Measurements from ENCODE around the gene SUFU.

The SUFU gene

DNA sequence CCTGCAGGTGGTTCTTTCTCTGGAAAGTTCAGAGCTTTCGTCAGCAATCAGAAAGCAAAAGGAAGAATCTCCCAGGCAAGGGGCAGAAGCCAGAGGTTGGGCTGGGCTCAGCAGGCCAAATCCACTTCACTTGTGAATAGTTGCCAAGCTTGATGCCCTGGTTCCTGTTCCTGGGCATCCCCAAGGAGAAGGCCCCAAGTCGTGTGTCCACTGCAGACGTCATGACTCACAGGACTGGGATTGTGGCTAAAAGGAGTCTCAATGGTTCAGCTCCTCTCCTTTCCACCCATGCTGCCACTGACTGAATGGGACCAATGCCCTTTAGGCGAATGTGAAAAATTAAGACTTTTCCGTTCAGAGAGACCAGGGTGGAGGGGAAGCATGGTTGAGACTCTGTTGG, 101.9 kb downstream of the SUFU start:
- no peaks in the 10 kb centered on the region for H3K36me3 Mint-ChIP-seq (ENCODE audit: insufficient read depth)
- H3K4me3 Mint-ChIP-seq, result no peak overlapping the region
- no peaks in the 10 kb centered on the region for H3K9me3 Mint-ChIP-seq
- ATAC-seq (replicated peaks) (no peak), DNase-seq (no peak)
- no peak overlapping the region for H3K27ac Mint-ChIP-seq
- no peaks in the 10 kb centered on the region for H3K27me3 Mint-ChIP-seq
- H3K4me1 Mint-ChIP-seq (ENCODE audit: low read depth in 2 of 2), result no peaks in the 10 kb centered on the region

DNA sequence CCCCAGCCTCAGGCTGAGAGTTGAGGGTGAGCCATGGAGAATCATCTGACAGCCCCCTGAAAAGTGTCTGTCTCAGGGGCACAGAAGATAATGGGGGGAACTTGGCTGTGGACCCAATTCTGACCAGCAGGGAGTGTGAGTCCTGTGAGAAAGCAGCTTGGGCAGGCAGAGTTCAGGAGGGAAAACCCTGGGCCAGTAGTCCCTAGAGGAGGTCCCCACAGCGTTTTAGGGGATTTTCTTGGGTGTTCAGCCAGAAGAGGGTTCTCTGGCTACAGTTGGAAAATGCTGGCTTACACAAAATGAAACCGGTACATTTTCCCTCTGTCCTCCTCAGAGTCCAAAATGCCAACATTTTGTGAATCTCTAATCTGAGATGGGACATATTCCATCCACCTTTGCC, 104.7 kb downstream of the SUFU start:
- DNase-seq (no peak), ATAC-seq (replicated peaks) (no peak)
- Mint-ChIP-seq H3K27me3 (no peaks in the 10 kb centered on the region), H3K4me3 (no peak overlapping the region), H3K9me3 (no peaks in the 10 kb centered on the region), H3K4me1 (ENCODE audit: low read depth in 2 of 2) (peaks cover 0 to 2% of the 10 kb centered on the region in 2 donors), H3K36me3 (ENCODE audit: insufficient read depth) (peaks cover 4% of the 10 kb centered on the region), H3K27ac (no peak overlapping the region)

DNA sequence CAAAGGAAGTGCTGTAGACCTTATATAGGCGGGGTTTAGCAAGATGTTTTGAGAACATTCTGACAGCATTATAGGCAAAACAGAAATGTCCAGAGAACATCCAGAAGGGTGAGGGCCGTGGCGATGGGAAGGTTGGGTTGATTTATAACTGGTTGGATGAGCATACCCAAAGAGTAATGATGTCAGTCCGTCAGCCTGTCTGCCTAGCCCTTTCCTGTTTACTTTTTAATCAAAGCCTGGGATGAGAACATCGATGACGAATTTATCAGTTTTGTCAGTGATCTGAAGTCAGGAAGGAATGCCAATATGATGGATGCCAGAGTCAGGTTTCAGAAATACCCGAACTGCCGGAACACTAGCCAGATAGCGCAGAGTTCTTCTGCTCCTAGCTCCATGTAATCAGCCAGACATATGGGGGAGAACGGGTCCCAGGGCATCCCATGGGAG, 106.7 kb downstream of the SUFU start:
- ATAC-seq (replicated peaks) (no peak), DNase-seq (no peak)
- peaks cover 6% of the 10 kb centered on the region for H3K36me3 Mint-ChIP-seq (ENCODE audit: insufficient read depth)
- H3K9me3 Mint-ChIP-seq, result no peaks in the 10 kb centered on the region
- H3K4me3 Mint-ChIP-seq, result no peak overlapping the region
- H3K27me3 Mint-ChIP-seq, result no peaks in the 10 kb centered on the region
- peaks cover 0 to 2% of the 10 kb centered on the region in 2 donors for H3K4me1 Mint-ChIP-seq (ENCODE audit: low read depth in 2 of 2)
- peak overlapping the region in 1 of 2 donors; percentile 2 for H3K27ac Mint-ChIP-seq

DNA sequence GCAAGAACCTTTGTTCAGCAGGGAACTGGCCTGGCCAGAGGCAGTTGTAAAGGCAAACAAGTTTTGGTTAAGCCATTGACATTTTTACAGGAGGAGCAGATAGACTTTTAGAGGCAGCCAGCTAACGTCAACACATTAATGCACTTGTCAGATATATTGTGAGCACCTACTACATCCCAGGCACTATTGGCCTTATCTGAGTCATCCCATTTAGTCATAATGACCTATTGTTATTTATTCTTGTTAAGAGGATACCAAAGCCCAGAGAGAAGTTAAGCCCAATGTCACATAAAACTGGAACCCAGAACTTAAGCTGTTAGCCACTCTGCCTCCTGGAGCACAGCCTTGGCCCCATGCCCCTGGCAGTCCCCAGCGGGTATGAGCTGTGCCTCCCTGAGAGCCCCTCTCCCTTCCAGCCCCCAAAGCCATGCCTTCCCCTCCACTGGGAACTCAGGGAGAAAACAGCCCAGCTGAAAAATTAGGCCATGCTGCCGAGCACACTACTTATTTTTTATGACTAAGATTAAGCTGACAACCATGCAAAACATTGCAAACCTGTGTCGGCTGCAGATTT, 107.8 kb downstream of the SUFU start:
- H3K36me3 Mint-ChIP-seq (ENCODE audit: insufficient read depth), result peaks cover 6% of the 10 kb centered on the region
- no peak for ATAC-seq (replicated peaks)
- no peaks in the 10 kb centered on the region for H3K27me3 Mint-ChIP-seq
- H3K4me3 Mint-ChIP-seq, result no peak overlapping the region
- DNase-seq, result no peak
- H3K27ac Mint-ChIP-seq, result peak overlapping the region in 1 of 2 donors; percentile 82
- H3K9me3 Mint-ChIP-seq, result no peaks in the 10 kb centered on the region
- peaks cover 0 to 2% of the 10 kb centered on the region in 2 donors for H3K4me1 Mint-ChIP-seq (ENCODE audit: low read depth in 2 of 2)

DNA sequence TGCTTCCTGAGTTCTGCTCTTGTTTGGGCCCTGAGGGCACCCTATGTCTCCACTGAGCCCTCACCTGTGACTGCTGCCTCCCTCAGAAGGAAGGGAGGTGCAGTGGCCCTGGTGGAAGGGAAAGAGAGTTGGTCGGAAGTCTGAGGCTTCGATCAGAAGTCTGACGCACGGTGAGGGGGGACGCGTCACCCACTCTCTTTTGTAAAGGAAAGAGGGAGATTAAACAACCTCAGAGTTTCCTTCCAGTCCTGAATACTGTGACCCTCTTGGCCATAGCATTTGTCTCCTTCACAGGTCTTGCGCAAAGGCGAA, 109.1 kb downstream of the SUFU start:
- H3K36me3 Mint-ChIP-seq (ENCODE audit: insufficient read depth), result peaks cover 13% of the 10 kb centered on the region
- ATAC-seq (replicated peaks) (peak; percentile 85), DNase-seq (peak in 2 of 3 experiments; percentile 18 to 33)
- peak overlapping the region in 1 of 2 donors; percentile 82 for H3K27ac Mint-ChIP-seq
- no peak overlapping the region for H3K4me3 Mint-ChIP-seq
- peaks cover 0 to 2% of the 10 kb centered on the region in 2 donors for H3K4me1 Mint-ChIP-seq (ENCODE audit: low read depth in 2 of 2)
- H3K9me3 Mint-ChIP-seq, result no peaks in the 10 kb centered on the region
- no peaks in the 10 kb centered on the region for H3K27me3 Mint-ChIP-seq

DNA sequence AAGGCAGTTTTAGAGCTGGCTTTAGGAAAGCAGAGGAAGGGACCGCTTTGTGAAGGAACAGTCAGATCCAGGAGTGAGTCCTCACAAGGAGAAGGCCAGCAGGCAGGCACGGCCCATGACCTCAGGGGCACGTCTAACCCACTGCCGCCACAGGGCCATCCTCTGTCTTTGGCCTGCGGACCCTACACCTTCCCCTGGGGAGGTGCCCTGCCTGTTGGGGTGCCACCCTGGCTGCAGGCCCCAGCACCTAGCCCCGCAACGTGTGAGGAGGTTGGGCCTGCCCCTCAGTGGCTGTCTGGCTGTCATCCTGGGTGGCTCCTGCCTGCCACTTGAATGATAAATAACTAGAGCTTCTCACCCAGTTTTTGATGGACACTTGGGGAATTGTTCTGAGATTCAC, 109.5 kb downstream of the SUFU start:
- Mint-ChIP-seq H3K27ac (peak overlapping the region in 1 of 2 donors; percentile 82), H3K27me3 (no peaks in the 10 kb centered on the region), H3K4me3 (no peak overlapping the region), H3K9me3 (no peaks in the 10 kb centered on the region), H3K4me1 (ENCODE audit: low read depth in 2 of 2) (peaks cover 0 to 2% of the 10 kb centered on the region in 2 donors), H3K36me3 (ENCODE audit: insufficient read depth) (peaks cover 14% of the 10 kb centered on the region)
- DNase-seq (no peak), ATAC-seq (replicated peaks) (peak; percentile 45)

DNA sequence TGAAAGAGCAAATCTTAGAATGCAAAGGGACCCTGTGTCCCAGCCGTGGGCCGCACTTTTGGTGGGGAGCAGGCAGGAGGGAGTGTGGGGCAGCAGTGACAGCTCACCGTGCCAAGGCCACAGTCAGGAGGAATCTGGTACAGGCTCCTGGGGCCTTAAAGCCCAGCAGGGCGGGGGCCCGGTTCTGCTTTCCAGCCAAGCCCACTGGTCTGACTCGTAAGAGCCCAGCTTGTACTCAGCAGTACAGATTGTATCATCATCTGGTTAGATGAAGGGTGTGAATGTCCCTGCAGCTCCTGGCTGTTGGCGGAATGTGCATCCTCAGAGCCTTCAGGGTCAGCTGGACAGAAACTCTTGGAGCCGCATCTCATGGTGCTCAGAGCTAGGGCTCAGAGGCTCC, 110.0 kb downstream of the SUFU start:
- DNase-seq, result no peak
- Mint-ChIP-seq H3K9me3 (no peaks in the 10 kb centered on the region), H3K27ac (peak overlapping the region in 1 of 2 donors; percentile 82), H3K4me3 (no peak overlapping the region), H3K36me3 (ENCODE audit: insufficient read depth) (peaks cover 14% of the 10 kb centered on the region), H3K27me3 (no peaks in the 10 kb centered on the region), H3K4me1 (ENCODE audit: low read depth in 2 of 2) (peaks cover 0 to 2% of the 10 kb centered on the region in 2 donors)
- ATAC-seq (replicated peaks), result no peak

DNA sequence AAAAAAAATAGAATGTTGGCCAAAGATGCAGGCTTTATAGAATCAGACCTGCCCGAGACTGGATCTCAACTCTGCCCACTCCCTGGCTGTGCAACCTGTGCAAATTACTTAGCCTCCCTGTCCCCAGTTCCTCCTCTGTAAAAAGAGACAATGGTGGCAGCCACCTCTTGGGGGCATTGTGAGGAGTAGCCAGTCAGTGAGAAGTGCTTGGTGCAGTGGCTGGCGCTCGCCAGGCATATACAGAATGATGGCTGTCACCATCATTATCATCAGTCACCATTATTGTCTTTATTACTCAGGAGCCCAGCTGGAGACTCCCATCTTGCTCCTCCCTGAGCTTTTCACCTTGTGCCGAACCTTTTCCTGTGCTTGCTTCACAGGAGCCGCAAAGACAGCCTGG, 111.1 kb downstream of the SUFU start:
- H3K4me3 Mint-ChIP-seq, result no peak overlapping the region
- DNase-seq (no peak), ATAC-seq (replicated peaks) (no peak)
- peaks cover 0 to 2% of the 10 kb centered on the region in 2 donors for H3K4me1 Mint-ChIP-seq (ENCODE audit: low read depth in 2 of 2)
- peak overlapping the region in 1 of 2 donors; percentile 54 for H3K27ac Mint-ChIP-seq
- peaks cover 14% of the 10 kb centered on the region for H3K36me3 Mint-ChIP-seq (ENCODE audit: insufficient read depth)
- H3K27me3 Mint-ChIP-seq, result no peaks in the 10 kb centered on the region
- H3K9me3 Mint-ChIP-seq, result no peaks in the 10 kb centered on the region

DNA sequence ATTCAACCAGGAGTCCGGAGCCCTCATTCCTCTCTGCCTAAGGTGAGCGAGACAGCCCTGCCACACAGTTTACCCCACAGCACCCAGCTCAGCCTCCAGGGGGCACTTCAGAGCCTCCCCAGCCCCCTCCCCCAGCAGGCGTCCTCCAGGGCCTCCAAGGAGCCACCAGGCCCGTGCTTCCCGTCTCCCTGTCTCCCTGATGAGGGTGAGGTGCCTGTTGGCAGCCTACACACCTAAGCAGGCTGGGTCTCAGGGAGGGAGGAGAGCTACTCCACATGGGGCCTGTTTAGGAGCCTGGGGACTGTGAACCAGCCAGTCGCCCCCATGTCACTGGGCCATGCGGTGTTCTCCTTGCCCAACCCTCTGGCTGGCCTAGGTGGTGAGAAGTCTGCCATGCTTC, 111.6 kb downstream of the SUFU start:
- no peaks in the 10 kb centered on the region for H3K27me3 Mint-ChIP-seq
- ATAC-seq (replicated peaks) (no peak), DNase-seq (no peak)
- no peak overlapping the region for H3K4me3 Mint-ChIP-seq
- H3K27ac Mint-ChIP-seq, result peak overlapping the region in 1 of 2 donors; percentile 54
- H3K36me3 Mint-ChIP-seq (ENCODE audit: insufficient read depth), result peaks cover 14% of the 10 kb centered on the region
- no peaks in the 10 kb centered on the region for H3K9me3 Mint-ChIP-seq
- H3K4me1 Mint-ChIP-seq (ENCODE audit: low read depth in 2 of 2), result peaks cover 0 to 2% of the 10 kb centered on the region in 2 donors

DNA sequence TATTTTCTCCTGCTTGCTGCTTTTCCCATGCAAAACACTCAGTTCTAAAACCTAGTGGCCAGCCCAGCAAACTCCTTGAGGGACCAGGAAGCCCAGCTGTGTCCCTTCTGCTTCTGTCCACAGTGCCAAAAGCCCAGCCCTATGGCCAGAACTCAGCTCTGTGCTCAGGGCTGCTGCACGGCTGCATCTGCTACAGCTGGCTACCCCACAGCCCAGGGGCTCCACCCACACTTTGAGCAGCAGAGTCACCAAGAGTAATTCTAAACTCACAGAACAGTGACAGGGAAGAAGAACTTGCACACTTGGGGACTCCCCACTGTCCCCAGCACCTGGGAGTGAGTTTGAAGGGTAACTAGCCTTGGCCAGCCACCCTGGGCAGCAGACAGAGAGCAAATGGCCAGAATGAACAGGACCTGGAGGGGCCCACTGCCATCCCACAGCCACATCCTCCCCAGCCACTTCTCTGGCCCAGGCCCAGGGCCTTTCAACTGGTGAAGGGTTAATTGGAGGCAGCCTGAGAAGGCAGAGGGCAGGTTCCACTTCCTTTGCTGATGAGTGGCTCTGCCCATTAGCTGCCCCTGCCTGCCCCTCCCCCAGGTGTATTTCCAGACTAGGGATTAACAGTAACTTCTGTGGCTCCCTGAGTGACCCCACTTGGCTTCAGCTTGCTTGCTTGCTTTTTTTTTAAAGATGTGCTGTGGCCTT, 112.4 kb downstream of the SUFU start:
- H3K27me3 Mint-ChIP-seq, result no peaks in the 10 kb centered on the region
- H3K4me1 Mint-ChIP-seq (ENCODE audit: low read depth in 2 of 2), result peaks cover 0 to 2% of the 10 kb centered on the region in 2 donors
- no peaks in the 10 kb centered on the region for H3K9me3 Mint-ChIP-seq
- H3K36me3 Mint-ChIP-seq (ENCODE audit: insufficient read depth), result peaks cover 14% of the 10 kb centered on the region
- no peak for ATAC-seq (replicated peaks)
- no peak for DNase-seq
- no peak overlapping the region for H3K27ac Mint-ChIP-seq
- no peak overlapping the region for H3K4me3 Mint-ChIP-seq

DNA sequence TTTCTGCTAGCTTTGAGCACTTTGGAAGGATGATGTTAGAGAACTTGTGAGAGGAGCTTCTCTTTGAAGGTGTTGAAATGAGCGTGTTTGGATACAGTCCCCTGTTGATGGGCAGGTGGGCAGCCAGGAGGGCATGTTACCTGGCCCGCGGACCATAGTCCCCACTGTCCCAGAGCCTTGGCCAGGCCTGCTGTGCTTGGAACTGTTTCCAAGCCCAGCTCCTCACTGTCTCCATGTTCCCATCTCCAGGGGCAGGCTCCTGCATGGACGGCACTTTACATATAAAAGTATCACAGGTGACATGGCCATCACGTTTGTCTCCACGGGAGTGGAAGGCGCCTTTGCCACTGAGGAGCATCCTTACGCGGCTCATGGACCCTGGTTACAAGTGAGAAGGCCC, 113.3 kb downstream of the SUFU start:
- H3K4me3 Mint-ChIP-seq, result no peak overlapping the region
- ATAC-seq (replicated peaks) (no peak), DNase-seq (no peak)
- H3K4me1 Mint-ChIP-seq (ENCODE audit: low read depth in 2 of 2), result no peaks in the 10 kb centered on the region
- H3K36me3 Mint-ChIP-seq (ENCODE audit: insufficient read depth), result peaks cover 14% of the 10 kb centered on the region
- no peaks in the 10 kb centered on the region for H3K9me3 Mint-ChIP-seq
- H3K27me3 Mint-ChIP-seq, result no peaks in the 10 kb centered on the region
- H3K27ac Mint-ChIP-seq, result no peak overlapping the region

DNA sequence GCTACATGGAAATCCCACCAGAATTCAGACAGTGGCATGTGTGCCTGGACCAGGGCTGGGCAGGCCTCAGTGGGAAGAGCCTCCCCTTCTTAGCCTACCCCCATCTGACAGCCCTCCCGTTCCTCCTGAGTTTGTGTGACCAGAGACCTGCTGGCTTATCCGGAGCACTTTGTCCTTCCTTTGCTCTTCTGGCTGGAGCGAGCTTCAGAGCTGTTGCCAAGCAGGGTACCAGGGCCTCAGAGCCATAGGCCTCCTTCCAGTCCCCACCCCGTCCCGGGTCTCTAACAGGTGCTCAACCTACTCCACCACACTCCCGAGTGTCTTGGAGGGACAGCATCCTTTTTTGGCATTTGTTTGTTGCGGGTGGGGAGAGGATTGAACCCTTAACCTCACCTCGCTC, 114.0 kb downstream of the SUFU start:
- peaks cover 14% of the 10 kb centered on the region for H3K36me3 Mint-ChIP-seq (ENCODE audit: insufficient read depth)
- H3K9me3 Mint-ChIP-seq, result no peaks in the 10 kb centered on the region
- ATAC-seq (replicated peaks) (no peak), DNase-seq (no peak)
- H3K27me3 Mint-ChIP-seq, result no peaks in the 10 kb centered on the region
- H3K4me1 Mint-ChIP-seq (ENCODE audit: low read depth in 2 of 2), result no peaks in the 10 kb centered on the region
- H3K27ac Mint-ChIP-seq, result peak overlapping the region in 1 of 2 donors; percentile 5
- no peak overlapping the region for H3K4me3 Mint-ChIP-seq

DNA sequence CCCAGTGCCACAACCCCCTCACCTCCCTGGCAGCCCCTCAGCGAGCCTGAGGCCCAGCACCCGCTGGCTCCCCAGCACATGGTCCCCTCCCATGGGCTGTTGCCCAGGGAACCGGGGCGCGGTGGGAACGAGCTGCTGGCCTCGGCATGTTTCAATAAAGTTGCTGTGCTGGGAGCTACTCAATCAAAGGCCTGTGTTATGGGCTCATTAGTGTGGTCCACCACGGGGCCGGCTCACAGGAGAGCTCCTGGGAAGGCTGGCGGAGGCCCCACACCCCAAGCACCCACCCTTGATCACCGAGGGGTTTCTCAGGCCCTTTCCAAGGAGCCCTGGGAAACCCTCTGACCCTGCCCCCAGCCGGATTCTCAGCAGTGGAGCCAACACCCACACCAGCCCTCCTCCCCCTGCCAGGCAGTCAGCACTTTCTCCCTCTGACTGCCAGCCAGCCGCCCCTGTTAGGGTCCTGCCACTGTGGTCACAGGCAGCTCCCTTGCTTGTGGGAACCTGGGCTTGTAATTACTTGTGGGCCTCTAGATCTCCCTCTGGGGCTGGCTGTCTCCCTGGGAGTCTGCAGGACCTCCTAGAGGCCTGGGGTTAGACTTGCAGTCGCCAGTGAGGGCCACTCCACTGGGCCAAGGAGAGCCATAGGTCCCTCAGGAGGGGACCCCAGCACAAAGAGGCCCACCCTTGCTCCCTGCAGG, 115.7 kb downstream of the SUFU start:
- H3K9me3 Mint-ChIP-seq, result no peaks in the 10 kb centered on the region
- H3K27ac Mint-ChIP-seq, result no peak overlapping the region
- H3K27me3 Mint-ChIP-seq, result no peaks in the 10 kb centered on the region

DNA sequence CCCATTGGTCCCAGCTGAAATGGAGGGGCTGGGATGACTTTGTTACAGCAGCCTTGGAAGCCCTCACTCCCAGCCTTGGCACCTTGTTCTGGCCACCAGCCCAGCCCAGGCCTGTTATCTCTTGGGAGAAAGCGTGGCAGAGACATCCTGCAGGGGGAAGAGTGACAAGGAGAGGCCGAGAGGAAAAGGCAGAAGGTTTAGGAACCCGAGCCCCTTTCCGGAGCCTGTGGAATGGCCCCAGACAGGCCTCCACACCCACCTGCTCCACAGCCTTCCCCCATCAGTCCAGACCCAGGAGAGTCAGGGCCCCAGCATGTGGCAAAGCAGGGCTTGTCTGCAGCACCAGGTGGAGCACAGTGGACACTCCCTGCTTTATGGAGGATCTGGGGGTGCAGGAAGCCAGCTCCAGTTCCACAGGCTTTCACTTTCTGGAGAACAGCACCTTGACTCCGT, 116.4 kb downstream of the SUFU start:
- no peak overlapping the region for H3K4me3 Mint-ChIP-seq
- H3K9me3 Mint-ChIP-seq, result no peaks in the 10 kb centered on the region
- peak overlapping the region in 1 of 2 donors; percentile 74 for H3K27ac Mint-ChIP-seq
- peaks cover 8% of the 10 kb centered on the region for H3K36me3 Mint-ChIP-seq (ENCODE audit: insufficient read depth)
- no peak for DNase-seq
- no peak for ATAC-seq (replicated peaks)
- H3K4me1 Mint-ChIP-seq (ENCODE audit: low read depth in 2 of 2), result no peaks in the 10 kb centered on the region
- H3K27me3 Mint-ChIP-seq, result no peaks in the 10 kb centered on the region

More for the DNA sequence above, 115.7 kb downstream of the SUFU start:
- Mint-ChIP-seq H3K4me1 (ENCODE audit: low read depth in 2 of 2) (no peaks in the 10 kb centered on the region), H3K4me3 (no peak overlapping the region), H3K36me3 (ENCODE audit: insufficient read depth) (peaks cover 8% of the 10 kb centered on the region)
- no peak for ATAC-seq (replicated peaks)
- DNase-seq, result no peak

Measured in effector memory CD8-positive, alpha-beta T cell (primary cell).